Activated CD4-positive, alpha-beta T cell treated with anti-CD3 and anti-CD28 coated beads for 48 hours (primary cell): ENCODE measurements around the gene CTSZ.
A peak's percentile ranks its signal among the peaks of the same experiment; 100 is the strongest.
"Not testable (repeated sequence)": the region's sequence is repeated elsewhere in the genome, so short reads cannot be mapped to it uniquely, and the experiment has no call there.

ENCODE experiments used
- DNase-seq: peaks from one replicate; pipeline ENCODE4 v3.0.0-alpha.2; 2020

CTSZ gene

GRCh38 chr20:59011874-59012157, 4.8 kb upstream of the CTSZ start:
- not testable (repeated sequence) for DNase-seq

DNA sequence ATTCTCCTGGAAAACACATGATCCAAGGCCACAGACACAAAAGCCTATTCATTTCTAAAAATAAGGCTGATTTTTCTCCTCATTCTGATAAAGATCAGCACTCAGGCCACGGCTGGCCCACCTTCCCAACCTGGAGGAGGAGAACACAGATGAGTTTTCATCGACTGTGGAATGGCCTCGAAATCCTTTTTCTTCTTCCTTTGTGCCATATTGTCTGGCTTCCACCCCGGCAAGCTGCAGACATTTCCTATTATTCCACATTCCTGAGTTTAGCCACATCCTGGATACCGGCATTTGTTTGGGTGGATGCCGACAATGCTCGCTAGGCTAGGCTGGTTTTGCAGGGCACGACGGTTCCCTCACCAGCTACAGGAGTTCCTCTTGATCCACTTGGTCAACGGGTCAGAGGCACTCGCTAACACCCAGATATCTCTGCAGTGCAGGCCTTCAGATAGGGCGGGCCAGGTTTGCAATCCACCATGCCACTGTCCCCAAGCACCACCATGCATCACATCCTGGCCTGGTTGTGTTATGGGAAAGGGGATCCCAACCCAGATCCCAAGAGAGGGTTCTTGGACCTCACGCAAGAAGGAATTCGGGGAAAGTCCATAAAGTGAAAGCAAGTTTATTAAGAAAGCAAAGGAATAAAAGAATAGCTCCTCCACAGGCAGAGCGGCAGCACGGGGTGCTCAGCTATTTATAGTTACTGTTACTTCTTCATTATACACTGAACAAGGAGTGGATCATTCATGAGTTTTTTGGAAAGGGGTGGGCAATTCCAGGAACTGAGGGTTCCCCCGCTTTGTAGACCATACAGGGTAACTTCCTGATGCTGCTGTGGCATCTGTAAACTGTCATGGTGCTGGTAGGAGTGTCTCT, 4.2 kb upstream of the CTSZ start:
- peak; percentile 3 for DNase-seq

- DNase-seq, result peak; percentile 1
Observed at GRCh38 chr20:59010321-59010994, 3.4 kb upstream of the CTSZ start.

- peak; percentile 0 for DNase-seq
Observed at GRCh38 chr20:59008715-59009336, 1.8 kb upstream of the CTSZ start.

DNA sequence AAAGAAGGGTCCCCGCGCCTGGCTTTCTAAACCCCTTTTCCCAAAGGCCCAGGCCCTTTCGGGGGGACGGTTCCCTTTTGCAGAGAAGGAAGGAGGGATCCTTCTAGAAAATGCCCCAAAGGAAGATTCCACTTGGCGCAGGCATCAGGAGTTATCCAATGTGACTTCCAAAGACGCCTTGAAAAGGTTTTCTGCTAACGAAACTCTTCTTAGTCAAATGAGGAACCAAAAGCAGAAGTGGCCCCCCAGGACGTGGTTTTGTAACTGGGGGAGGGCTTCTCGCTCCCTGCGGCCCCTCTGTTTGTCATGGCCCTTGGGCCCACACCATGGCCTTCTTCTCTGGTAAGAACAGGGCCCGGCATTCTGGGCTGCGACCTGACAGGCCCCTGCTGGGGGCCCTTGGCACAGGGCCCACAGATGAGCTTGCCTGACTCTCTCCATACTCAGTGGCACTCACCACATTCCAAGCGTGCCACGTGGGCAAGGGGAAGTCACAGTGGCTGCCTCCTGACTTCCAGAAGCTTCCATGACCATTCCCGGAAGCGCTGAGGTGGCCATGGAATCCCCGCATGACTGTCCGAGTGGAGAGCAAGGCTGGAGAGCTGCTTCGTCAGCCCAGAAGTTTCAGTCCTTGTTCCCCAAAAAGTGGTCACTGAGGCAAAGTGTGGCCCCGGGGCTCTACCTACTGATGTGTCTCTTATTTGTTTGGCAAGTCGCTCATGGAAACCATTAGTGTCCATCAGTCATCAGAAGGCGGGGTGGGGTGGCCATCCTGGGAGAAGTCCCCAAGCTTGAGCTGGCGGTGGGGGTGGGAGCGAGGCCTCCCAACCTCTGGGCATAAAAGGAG, 834 bp upstream of the CTSZ start:
- DNase-seq, result no peak

DNA sequence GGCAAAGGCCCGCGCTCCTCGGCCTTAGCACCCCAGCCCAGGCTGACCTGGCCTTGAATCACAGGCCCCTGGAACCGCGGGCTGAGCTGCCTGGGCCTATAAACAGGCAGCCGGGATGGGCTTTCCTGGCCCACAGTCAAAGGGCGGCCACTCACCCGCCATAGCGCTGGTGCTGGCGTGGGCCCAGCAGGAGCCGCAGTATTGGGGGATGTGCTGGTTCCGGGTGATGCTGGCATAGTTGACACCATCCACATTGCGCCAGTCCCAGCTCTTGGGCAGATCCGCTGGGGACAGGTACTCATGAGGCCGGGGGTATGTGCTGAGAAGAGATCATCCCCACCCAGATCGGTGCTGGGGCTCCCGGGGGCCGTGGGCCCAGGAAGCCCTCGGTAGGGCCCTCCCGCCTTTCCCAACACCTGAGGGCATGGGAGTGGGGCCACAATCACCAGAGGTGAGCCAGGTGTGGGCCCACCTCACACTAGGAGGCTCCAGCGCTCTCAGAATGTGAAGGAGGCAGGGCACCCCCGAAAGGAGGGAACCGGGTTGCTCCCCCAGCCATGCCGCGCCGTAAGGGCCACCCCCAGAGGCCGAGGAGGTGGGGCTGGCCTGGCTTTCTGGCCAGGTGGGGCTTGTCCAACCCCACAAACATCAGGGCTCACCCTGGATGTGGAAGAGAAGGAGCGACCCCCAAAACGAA, 739 bp downstream of the CTSZ start:
- no peak for DNase-seq

DNA sequence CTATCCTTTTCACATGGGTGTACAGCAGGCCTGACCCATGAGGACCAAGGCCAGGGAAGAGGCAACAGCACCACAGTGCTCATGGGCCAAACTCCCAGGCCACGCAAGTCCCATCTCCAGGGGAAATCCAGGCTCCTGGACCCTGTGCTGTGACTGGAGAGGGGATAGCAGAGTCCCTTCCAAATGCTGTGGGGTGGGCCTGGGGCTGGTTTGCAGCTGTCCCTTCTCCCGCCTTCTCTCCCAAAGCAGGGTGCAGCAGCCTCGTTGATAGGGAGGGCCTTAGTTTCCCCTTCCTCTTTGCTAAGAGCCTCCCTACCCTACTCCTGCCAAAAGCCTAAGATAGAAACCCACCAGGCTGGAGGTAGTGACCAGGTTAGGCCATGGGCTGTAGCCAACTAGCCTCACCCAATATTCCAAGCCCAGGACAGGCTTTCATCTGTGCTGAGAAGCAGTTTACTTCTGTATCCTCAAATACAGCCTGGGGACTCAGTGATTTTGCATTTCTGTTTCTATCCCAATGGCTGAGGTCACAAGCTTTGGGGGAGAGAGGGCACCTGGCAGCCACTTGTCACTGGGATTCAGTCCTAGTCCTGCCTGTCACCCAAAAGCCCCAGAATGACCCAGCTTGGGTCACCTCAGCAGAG, 1.4 kb downstream of the CTSZ start:
- DNase-seq, result no peak

- DNase-seq, result peak; percentile 47
Observed at GRCh38 chr20:59004763-59005522, 2.1 kb downstream of the CTSZ start.

DNA sequence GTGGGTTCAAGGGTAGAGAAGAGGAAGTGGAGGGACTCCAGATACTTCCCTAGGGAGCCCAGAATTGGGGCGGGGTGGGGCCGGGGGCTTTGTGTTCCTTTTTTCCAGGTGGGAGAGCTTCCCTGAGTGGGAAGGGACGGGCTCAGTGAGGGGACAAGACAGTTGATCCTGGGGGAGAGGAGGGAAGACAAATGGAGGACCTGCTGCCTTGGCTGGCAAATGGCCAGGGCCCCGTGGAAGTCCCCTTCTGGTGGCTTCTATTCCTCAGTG, 2.6 kb downstream of the CTSZ start:
- peak; percentile 63 for DNase-seq

GRCh38 chr20:59003836-59004492, 3.1 kb downstream of the CTSZ start:
- DNase-seq, result no peak

GRCh38 chr20:59002874-59003399, 4.1 kb downstream of the CTSZ start:
- no peak for DNase-seq

DNA sequence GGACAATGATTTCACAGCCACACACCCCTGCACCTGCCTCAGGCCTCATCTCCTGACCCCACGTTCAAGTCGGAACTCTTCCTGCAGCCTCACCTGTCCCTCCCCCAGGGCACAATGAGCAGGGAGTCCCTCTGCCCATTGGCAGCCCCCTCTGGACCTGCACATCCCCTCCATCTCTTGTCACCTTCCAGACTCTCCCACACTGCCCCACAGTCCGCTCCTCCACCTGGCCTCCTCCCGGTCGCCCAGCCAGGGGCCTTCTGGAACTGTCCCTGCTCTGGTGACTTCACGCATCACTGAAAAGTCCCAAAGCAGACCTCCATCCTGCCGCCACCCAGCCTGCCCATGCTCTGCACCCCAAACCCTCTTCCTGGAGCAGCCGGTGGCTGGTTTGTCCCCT, 4.7 kb downstream of the CTSZ start:
- no peak for DNase-seq

DNA sequence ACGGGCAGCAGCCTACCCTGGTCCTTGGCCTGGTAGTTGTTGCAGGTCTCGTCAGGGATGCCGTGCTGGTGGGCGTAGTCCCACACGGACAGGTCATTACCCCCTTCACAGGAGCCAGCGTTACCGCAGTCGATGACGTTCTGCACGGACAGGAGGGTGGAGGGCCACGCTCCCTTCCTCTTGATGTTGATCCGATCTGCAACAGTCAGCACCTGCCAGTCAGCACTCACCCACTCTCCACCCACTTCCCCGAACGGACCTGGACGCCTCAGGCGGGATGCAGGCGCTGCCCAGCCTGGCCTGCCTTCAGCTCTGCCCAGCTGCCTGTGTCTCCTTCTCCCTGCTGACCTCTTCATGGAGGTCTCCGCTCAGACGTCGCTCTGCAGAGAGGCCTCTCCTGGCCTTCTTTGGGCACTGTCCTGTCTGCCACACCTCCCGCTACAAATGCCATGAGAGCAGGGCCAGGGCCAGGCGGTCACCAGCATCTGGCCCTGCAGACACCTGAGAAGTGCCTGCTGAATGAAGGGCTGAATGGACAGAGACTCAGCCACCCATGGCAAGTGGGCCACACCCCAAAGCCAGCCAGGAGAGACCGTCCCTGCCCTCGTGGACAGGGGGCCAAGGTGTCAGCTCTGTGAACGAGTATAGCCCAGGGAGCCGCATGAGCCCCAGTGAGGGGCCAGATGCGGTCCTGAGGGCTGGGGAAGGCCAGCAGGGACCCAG, 5.4 kb downstream of the CTSZ start:
- no peak for DNase-seq

- no peak for DNase-seq
Observed at GRCh38 chr20:59001068-59001448, 6.0 kb downstream of the CTSZ start.

DNA sequence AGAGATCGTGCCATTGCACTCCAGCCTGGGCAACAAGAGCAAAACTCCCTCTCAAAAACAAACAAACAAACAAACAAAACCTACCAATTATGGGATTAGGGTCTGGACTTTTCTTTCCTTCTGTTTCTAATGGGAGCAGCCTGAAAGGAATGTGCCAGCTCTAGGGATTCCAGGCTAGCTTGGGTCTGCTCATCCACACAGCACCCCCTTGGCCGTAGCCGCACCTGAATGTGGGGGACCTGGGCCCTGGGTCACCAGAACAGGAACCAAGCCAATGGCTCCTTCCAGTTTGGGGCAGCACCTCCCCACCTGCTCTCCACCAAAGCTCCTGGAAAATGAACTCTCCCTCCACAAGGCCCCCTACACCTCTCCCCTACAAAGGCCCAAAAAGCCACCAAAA, 6.7 kb downstream of the CTSZ start:
- DNase-seq, result no peak

GRCh38 chr20:58998656-58999055, 8.4 kb downstream of the CTSZ start:
- no peak for DNase-seq

DNA sequence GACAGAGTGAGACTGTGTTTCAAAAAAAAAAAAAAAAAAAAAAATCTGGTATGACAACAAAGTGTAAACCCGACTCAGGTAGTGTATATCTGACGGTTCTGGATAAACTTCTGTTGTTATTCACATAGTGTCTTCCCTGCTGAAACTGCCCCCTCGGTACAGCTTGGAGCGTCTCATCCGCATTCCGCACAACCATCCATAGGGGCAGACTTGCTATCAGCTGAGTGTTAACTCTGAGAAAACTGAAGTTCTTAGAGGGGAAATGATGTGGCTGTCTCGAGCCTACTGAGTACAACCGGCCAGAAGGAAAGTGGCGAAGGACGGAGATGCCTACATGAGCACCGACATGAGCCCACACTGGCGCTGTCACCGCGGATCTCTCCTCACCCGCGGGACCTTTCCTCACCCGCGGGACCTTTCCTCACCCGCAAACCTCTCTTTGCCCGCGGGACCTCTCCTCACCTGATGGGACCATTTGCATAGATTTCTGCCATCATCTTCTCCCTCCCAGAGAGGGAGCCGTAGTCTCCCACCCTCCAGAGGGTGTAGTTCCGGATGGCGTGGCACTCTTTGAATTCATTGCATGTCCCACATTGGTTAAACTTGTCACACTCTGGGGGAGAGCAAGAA, 9.8 kb downstream of the CTSZ start:
- no peak for DNase-seq

DNA sequence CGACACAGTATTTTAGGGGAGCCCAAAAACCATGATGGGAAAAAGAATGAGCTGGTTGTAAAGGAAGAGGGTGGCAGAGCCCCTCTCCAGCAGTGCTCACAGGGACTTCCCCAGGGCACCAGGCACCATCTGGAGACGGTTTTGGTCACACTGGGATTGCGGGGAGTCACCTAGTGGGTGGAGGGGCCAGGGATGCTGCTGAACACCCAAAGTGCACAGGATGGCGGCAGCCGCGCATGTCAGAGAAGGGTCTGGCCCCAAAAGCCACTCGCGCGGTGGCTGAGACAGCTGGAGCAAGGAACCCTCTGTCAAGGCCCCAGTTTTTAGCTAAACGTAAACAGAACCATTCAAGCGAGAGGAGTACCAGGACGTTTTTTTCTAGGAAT, 10.8 kb downstream of the CTSZ start:
- no peak for DNase-seq

DNA sequence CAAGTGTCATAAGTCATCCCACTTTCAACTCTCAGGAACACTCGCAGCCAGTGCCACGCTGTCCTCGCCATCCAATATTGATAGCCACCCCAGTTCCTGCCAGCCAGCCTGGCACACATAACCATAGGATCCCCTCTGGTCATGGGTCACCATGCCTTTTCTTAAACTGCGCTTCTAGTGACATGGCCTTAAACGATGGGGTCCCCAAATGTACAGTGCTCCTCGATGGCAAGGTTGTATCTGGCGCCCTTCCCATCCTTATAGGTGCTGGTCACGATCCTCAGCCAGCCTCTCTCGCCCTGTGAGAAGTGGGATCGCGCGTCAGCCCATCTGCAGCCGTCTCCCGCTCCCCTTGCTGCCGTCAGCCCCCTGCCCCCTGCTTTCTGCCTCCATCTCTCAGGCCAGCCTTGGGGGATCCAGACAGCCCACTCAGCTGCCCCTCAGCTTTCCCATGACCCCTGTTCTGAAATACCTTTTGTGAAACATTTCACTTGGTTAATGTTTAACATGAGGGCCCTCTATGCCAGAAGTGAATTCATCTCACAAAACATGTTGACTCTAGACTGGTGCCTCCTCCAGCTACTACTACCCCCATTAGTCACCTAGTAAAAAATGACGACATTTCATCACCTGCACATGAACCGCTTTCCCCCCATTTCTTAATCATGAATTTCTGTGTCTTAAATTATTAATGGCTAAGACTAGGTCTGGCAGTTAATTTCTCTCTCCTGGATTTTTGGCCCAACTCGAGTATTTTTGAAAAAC, 11.4 kb downstream of the CTSZ start:
- DNase-seq, result no peak
